ENCODE results near the gene MT1B. TPM values are rescaled to one million over a fixed set of nuclear protein-coding genes. Genes with fewer than 3 reads are reported as not detected.

Gene MT1B
- polyA plus RNA-seq (ENCODE audit: insufficient read length) = 0.47 TPM
- long read RNA-seq, donor 1 = 0 reads
- long read RNA-seq, donor 2 = 0 reads
- long read RNA-seq, donor 3 = 0 reads
- long read RNA-seq, donor 4 = 0 reads
- long read RNA-seq, donor 5 = 0 reads
- long read RNA-seq, donor 6 = 0 reads
- long read RNA-seq, donor 7 = 0 reads
- long read RNA-seq, donor 8 = 0 reads

DNA sequence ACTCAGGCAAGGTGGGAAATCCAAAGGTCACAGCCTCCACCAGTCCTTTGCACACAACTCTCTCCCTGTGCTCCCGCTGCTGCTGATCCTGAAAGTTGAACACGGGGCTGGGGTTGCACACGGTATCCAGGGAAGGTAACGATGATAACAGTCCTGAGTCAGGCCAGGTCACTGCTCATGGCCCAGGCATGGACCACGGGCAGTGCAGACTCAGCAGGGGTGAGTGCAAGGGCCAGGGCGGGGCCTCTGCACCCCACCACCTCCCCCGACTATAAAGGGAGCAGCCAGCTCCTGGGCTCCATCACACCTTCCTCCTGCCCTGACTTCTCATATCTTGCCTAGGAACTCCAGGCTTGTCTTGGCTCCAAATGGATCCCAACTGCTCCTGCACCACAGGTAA lies at the start of gene MT1B:
Gene MT1B, plus strand, starts transcription at position 301 of the 400 bp plus-strand sequence. Its CDS starts 68 bp downstream, at position 369.
- no peak for DNase-seq

DNA sequence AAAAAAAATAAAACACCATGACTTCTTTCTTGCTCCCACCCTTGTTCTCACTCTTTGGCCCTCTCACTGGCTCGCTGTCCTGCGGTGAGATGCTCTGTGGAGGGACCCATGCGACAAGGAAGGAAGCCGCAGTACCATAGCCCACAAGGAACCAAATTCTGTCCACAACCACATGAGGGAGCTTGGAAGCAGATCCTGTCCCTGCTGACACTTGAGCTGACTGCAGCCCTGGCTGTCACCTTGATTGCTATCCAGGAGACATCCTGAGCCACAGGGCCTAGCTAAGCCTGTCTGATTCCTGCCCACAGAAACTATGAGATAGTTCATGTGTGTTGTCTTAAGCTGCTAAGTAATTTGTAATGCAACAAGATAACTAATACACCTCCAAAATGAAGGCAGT lies 48.1 kb upstream of the MT1B start:
- DNase-seq = no peak

DNA sequence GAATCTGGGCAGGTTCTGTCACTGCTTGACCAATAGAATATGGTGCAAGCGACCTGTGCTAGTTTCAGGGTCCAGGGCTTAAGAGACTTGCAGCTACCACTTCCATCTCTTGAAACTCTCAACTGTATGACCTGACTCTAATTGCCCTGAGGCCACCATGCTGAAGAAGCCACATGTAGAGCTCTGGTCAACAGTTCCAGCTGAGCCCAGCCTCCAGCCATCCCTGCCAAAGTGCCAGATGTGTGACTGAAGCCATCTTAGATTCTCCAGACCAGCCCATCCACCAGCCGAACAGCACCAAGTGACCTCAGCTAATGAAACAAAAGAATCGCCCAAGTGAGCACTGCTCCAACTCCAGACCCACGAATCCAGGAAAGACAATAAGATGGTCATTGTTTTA lies 46.7 kb upstream of the MT1B start:
- DNase-seq = no peak

GRCh38 chr16:56605475-56605874 lies 46.2 kb upstream of the MT1B start:
- no peak for DNase-seq

DNA sequence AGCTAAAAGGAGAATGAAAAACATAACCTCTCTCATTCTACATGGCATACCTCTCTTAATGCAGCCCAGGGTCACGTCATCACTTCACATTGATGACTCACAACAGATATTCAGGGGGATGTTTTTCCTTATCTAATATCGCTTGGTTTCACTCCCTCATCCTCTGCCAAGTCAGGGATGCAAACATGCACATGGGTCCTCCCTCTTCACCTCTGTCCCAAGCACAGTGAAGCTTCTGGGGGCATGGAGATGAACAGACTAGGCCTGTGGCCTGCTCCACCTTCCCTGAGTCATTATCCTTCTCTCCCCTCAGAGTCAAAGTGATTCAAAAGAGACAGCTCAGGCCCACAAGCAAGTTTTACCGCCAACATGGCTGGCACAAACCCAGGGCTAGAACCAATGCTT lies 45.6 kb upstream of the MT1B start:
- no peak for DNase-seq

GRCh38 chr16:56606476-56607108 lies 45.1 kb upstream of the MT1B start:
- peak; percentile 61 for DNase-seq

DNA sequence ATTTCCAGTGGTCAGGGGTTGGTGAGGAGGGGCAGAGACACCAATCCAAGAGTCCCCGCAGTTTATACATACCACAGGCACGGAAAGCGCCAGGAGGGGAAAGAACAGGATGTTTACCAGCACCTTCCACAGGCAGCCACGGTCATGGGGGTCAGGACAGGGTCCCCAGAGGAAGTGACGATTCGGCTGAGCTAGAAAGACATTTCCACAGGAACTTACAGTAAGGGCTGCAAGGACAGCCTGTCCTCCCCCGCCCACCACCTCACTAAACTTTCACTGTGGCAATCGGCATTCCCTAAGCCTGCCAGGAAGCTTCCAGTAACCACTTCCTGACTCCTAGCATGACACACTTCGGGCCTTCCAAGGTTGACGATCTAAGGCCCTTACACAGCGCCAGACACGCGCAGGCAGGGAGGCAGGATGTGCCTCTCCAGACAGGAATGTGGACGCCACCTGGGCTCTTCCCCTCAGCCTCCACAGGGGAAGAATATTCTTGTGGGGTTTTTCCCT lies 44.5 kb upstream of the MT1B start:
- DNase-seq = no peak

DNA sequence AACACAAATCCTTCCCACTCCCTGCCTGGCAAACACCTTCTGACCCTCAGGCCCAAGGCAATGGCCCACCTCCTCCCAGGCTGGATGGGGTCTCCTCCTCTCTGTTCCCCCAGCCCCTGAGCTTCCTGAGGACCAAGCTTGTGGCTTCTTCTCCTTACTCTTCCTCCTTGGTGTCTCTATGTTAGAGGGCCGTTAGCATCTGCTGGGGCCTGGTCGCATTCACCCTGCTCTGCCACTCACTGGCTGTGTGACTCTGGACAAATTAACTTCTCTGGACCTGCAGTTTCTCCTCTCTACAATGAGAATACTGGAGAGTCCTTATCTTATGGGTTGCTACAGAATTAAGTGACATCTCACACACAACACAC lies 44.0 kb upstream of the MT1B start:
- DNase-seq = no peak

GRCh38 chr16:56608043-56608875 lies 43.4 kb upstream of the MT1B start, which contains the start of gene MT2A:
Gene MT2A, plus strand, starts transcription at chr16:56608584. Its CDS starts 72 bp downstream, at chr16:56608656.
- DNase-seq = peak; percentile 87

- no peak for DNase-seq
Observed at GRCh38 chr16:56608876-56609462, 42.7 kb upstream of the MT1B start.

DNA sequence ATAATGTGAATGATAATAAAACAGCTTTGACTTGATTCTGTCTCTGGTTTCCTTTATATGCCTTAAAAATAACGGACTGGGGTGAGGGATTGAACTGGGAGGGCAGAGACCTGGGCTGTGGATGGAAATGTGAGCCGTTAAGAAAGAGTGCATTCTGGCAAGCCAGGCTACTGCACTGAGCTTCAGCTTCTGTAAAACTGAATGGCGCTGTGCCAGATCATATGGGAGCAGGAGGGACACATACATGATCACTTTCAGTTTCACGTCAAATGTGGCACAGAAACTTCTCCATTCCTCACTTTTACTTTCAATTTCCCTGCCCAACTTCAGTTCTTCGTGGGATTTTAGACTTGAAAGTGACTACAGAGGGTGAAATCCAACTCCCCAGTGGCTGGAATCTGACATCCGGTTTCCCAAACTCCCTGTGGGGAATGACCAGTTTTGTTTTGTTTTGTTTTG lies 42.2 kb upstream of the MT1B start:
- peak; percentile 68 for DNase-seq

DNA sequence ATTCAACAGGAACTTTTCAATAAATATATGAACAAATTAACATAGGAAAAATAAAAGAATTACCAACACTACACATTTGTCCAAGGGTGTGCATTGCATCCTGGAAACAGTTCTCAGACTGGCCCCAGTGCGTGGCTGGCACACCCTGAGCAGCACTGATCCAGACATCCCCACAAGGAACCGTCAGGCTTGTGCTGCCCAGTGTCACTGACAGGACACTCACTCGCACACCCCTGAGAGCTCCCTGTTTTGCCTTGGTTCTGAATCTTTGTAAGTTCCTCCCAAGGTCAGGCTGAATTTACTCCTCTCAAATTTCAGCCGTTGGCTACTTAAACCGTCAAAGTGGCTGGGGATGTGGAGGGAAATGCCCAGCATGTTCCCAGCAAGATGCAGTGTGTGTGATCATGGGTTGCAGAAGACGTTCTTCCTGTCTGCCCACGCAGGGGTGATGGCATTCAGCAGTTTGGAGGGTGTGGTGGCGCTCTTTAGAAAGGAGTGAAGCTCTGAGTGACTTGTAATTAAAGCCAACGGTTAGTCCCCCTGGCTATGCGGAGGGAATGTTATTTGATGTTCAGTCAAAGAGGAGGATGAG lies 41.6 kb upstream of the MT1B start:
- no peak for DNase-seq

DNA sequence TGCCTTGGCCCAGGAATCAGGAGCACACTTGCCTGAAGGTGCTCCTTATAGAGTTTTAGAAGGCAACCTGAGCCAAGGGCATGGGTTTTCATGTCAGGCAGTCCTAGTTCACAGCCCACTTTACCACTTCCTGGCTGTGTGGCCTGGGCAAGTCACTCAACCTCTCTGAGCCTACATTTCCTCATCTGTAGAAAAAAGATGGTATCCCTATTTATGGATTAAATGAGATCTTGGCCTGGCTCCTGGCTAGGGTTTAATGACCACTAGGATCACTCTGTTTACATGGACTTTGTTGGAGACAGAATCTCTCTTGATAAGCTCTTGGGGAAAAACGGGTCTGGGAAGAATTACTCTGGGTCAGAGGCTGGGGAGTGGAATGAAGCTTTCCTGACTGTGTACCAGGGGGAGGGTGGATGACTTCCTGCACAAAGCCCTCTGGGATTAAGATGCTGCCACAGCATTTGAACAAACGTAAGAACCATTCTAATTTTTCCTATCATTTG lies 41.0 kb upstream of the MT1B start:
- no peak for DNase-seq

GRCh38 chr16:56611281-56611833 lies 40.3 kb upstream of the MT1B start:
- no peak for DNase-seq

GRCh38 chr16:56613706-56614105 lies 38.0 kb upstream of the MT1B start:
- DNase-seq = no peak

GRCh38 chr16:56614549-56614991 lies 37.1 kb upstream of the MT1B start:
- no peak for DNase-seq

- DNase-seq = no peak
Observed at GRCh38 chr16:56615353-56615752, 36.3 kb upstream of the MT1B start.

DNA sequence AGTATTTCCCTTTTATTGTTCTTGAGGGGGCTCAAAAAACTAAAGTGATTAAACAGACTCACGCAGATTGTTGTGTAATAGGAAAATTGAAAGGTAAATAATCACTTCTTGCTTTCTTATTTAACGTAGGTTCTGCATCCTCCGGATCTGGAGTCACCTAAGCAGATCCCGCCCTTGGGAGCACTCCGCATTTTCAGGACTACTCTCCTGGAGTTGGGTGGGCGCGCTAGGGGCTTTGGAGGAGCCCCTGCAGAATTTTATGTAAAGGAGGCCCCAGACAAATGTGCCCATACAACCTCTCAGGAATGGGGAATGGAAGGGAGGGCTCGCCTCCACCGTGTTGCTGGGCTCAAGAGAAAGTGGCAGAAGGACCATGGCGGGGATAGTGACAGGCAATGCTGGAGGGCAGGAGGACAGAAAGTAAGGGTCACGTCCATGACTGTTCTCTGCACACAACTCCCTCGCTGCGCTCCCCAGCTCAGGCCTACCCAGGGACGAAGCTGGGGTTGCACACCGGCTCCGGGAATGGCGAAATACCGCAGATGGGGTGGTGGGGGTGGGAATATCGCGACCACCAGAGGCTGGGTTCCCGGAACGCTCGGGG lies 35.0 kb upstream of the MT1B start:
- DNase-seq = no peak

DNA sequence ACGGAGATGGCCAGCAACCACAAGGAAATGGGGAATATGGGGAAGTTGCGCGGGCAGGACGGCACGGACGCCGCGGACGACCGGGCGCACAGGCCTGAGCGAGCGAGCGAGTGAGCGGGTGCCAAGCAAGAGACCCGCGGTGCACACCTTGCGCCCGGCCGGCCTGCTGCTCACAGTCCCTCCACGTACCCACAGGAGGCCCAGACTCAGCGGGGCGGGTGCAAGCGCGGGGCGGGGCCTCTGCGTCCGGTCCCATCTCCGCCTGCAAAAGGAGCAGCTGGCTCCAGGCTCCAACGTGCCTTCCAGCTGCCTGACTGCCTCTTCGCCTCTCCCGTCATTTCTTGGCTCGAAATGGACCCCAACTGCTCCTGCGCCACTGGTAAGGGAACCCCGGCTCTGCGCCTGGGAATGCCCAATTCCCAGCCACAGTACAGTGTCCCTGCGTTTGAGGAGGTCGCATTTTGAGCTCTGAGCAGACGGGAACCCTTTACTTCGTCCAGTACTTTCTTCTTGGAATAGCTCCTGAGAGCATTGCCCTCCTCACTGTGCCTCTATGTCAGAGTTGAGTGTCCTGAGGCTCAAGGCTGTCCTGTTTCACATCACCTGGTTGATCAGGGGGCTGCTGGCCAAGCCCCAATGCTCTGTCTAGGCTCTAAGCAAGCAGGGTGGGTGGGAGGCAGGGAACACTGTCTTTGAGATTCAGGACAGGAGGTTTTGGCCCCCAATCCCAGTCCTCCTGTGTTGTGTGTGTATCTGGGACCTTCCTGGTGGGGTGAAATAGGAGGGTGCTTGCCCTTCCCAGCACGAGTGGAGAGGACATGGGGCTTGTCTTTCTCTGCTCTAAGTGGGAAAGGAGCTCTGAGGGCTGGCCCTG lies 34.2 kb upstream of the MT1B start:
- no peak for DNase-seq

GRCh38 chr16:56618138-56618537 lies 33.5 kb upstream of the MT1B start:
- DNase-seq = no peak
